Prostate gland (tissue), 2 donors: ENCODE measurements around the gene MEIOSIN. TPM values are rescaled to one million over a fixed set of nuclear protein-coding genes. Genes with fewer than 3 reads are reported as not detected.
"Not testable (repeated sequence)": the region's sequence is repeated elsewhere in the genome, so short reads cannot be mapped to it uniquely, and the experiment has no call there.

ENCODE experiments used
- DNase-seq: peaks from one replicate; pipeline ENCODE4 v3.0.0-alpha.2; 2019; ENCODE audit warnings: low spot score
- H3K27ac ChIP-seq, 2 donors: fragments of 200-600 bp; sonication (generic); 2 replicates each; pipeline ENCODE4 v1.5.1; 2017 to 2019
- H3K27me3 ChIP-seq: fragments of 200-600 bp; sonication (generic); replicated peaks from 2 replicates; pipeline ENCODE4 v1.5.1; 2019; ENCODE audit not compliant: insufficient read depth
- H3K36me3 ChIP-seq, 2 donors: fragments of 200-600 bp; sonication (generic); 1 replicate in 1 of 2; 2 replicates in 1 of 2; pipeline versions ENCODE4 v1.5.1 to v1.8.1; 2017 to 2019
- H3K4me1 ChIP-seq: fragments of 200-600 bp; sonication (generic); replicated peaks from 2 replicates; pipeline ENCODE4 v1.5.1; 2019
- H3K4me3 ChIP-seq, 2 donors: fragments of 200-600 bp; sonication (generic); 2 replicates each; pipeline ENCODE4 v1.5.1; 2017 to 2019
- H3K9me3 ChIP-seq: fragments of 200-600 bp; sonication (generic); 2 replicates; pipeline ENCODE4 v1.5.1; 2017
- CTCF ChIP-seq, 4 experiments: fragments of 200-600 bp in 2 of 4; fragments of 450-650 bp in 2 of 4; sonication (generic) in 2 of 4; IDR thresholded peaks; 1 replicate in 3 of 4; 2 replicates in 1 of 4; pipeline ENCODE4 v1.5.1; 2016 to 2019; ENCODE audit warnings: antibody characterized with exemption in 4 of 4, mild to moderate bottlenecking in 2 of 4, moderate library complexity in 2 of 4
- POLR2A ChIP-seq: fragments of 450-650 bp; IDR thresholded peaks from one replicate; pipeline ENCODE4 v1.6.1; 2016; ENCODE audit warnings: antibody characterized with exemption, mild to moderate bottlenecking
- POLR2AphosphoS5 ChIP-seq: sonication (generic); formaldehyde crosslinking; IDR thresholded peaks from one replicate; pipeline ENCODE4 v1.6.1; 2017; ENCODE audit warnings: antibody characterized with exemption
- WGBS: methylation state at CpG from one replicate; pipeline ENCODE4 v1.1.5; 2018; 5-methylcytosine and 5-hydroxymethylcytosine counted together
- intact Hi-C: fragments of 100-400 bp; cut with DNase I; formaldehyde crosslinking; loops from one replicate; pipeline ENCODE4 v1.14.2; 2022
- total RNA-seq, 2 donors: library from RNA; depleted of rRNA; stranded (reverse); fragments of >200 nt; gene quantifications; one replicate each; pipeline ENCODE4 v1.1.0, GENCODE V29; 2016

The MEIOSIN gene
- total RNA-seq, 2 donors from 2014 or later, result 1.8 TPM; not detected in 1

- no peaks in the 10 kb centered on the region for H3K36me3 ChIP-seq
- H3K9me3 ChIP-seq, result no peaks in the 10 kb centered on the region
- no peaks in the 10 kb centered on the region for H3K27me3 ChIP-seq
- WGBS, result 3% methylated on average over 10 of the region's 10 CpGs
- no peak for DNase-seq
- no peaks in the 10 kb centered on the region for H3K4me1 ChIP-seq
- intact Hi-C loops, result loop anchor here (5.0 kb wide), 1 partner anchor 82 kb away; no protein-coding TSS in a partner anchor
- peak overlapping the region; percentile 2 to 11 for H3K27ac ChIP-seq
- peak; percentile 60 for TF ChIP-seq POLR2AphosphoS5
- TF ChIP-seq POLR2A, result no peak
- TF ChIP-seq CTCF (IDR thresholded peaks at IDR 0.05), result peak; percentile 75 to 89 (median 86)
- no peak overlapping the region for H3K4me3 ChIP-seq
These were observed 65.8 kb downstream of the MEIOSIN start for GRCh38 chr19:45798995-45799517.

GRCh38 chr19:45799541-45799940, 66.3 kb downstream of the MEIOSIN start:
- H3K4me1 ChIP-seq, H3K36me3 ChIP-seq, H3K4me3 ChIP-seq, H3K27me3 ChIP-seq, H3K9me3 ChIP-seq, DNase-seq: not testable (repeated sequence)
- WGBS, result 48% methylated on average over 5 of the region's 5 CpGs
- H3K27ac ChIP-seq, result peak overlapping the region; percentile 2 to 11
- intact Hi-C loops, result loop anchor here (5.0 kb wide), 1 partner anchor 82 kb away; no protein-coding TSS in a partner anchor

GRCh38 chr19:45800070-45800553, 66.9 kb downstream of the MEIOSIN start:
- WGBS, result 81% methylated on average over 8 of the region's 8 CpGs
- Histone ChIP-seq H3K27ac (no peak overlapping the region), H3K4me3 (no peak overlapping the region), H3K4me1 (no peaks in the 10 kb centered on the region), H3K36me3 (no peaks in the 10 kb centered on the region), H3K9me3 (no peaks in the 10 kb centered on the region), H3K27me3 (no peaks in the 10 kb centered on the region)
- intact Hi-C loops, result no loop called here
- TF ChIP-seq POLR2AphosphoS5 (no peak), CTCF (IDR thresholded peaks at IDR 0.05) (no peak), POLR2A (no peak)
- no peak for DNase-seq

GRCh38 chr19:45801603-45802175, 68.5 kb downstream of the MEIOSIN start:
- 88% methylated on average over 7 of the region's 7 CpGs for WGBS
- Histone ChIP-seq H3K4me3 (no peak overlapping the region), H3K4me1 (no peaks in the 10 kb centered on the region), H3K9me3 (no peaks in the 10 kb centered on the region), H3K36me3 (no peaks in the 10 kb centered on the region), H3K27ac (no peak overlapping the region), H3K27me3 (no peaks in the 10 kb centered on the region)
- intact Hi-C loops, result no loop called here
- no peak for DNase-seq
- TF ChIP-seq POLR2AphosphoS5 (no peak), CTCF (IDR thresholded peaks at IDR 0.05) (no peak), POLR2A (no peak)

GRCh38 chr19:45804140-45804958, 71.1 kb downstream of the MEIOSIN start:
- Histone ChIP-seq H3K36me3 (no peaks in the 10 kb centered on the region), H3K9me3 (no peaks in the 10 kb centered on the region), H3K4me3 (no peak overlapping the region), H3K4me1 (no peaks in the 10 kb centered on the region), H3K27ac (no peak overlapping the region), H3K27me3 (no peaks in the 10 kb centered on the region)
- intact Hi-C loops, result no loop called here
- no peak for DNase-seq
- no peak for TF ChIP-seq CTCF (IDR thresholded peaks at IDR 0.05)
- no peak for TF ChIP-seq POLR2A
- no peak for TF ChIP-seq POLR2AphosphoS5
- 87% methylated on average over 50 of the region's 57 CpGs for WGBS
